CD4-positive, alpha-beta T cell (primary cell): ENCODE data around the gene CYP27A1. TPM values are rescaled to one million over a fixed set of nuclear protein-coding genes. Genes with fewer than 3 reads are reported as not detected.

Source experiments
- ATAC-seq: fragments of 200-7000 bp; cut with Tn5 transposase; one replicate; pipeline ENCODE4 v1.10.0; 2022; ENCODE audit warnings: mild to moderate bottlenecking; ENCODE audit not compliant: poor library complexity
- CTCF ChIA-PET: fragments of 350-600 bp; sonication (Branson Sonifier 250); formaldehyde crosslinking; loops from one replicate; lab custom pipeline; 2021; ENCODE audit warnings: antibody characterized with exemption, inconsistent platforms; lab: Charles Lee
- POLR2A ChIA-PET: fragments of 350-600 bp; sonication (Branson Sonifier 250); formaldehyde crosslinking; loops from one replicate; lab custom pipeline; 2021; ENCODE audit warnings: antibody characterized with exemption, inconsistent platforms; lab: Charles Lee
- DNase-seq, 14 experiments: peaks; one replicate each; pipeline ENCODE4 v3.0.0-alpha.2; 2013 to 2020; ENCODE audit warnings: mixed read lengths in 2 of 14
- H3K27ac ChIP-seq, 2 donors: one replicate each; pipeline versions ENCODE4 v1.5.1 to v1.7.0; 2013; ENCODE audit warnings: low read length in 2 of 2, low read depth in 1 of 2, mild to moderate bottlenecking in 1 of 2
- H3K27me3 ChIP-seq, 2 experiments: 1 replicate in 1 of 2; 2 replicates in 1 of 2; pipeline versions ENCODE4 v1.6.1 to v1.7.0; 2013; ENCODE audit warnings: low read length in 2 of 2, control low read depth in 1 of 2, mild to moderate bottlenecking in 1 of 2, moderate library complexity in 1 of 2; ENCODE audit not compliant: insufficient read depth in 2 of 2, control insufficient read depth in 1 of 2
- H3K36me3 ChIP-seq: one replicate; pipeline ENCODE4 v1.6.1; 2013; ENCODE audit warnings: low read length, control low read depth; ENCODE audit not compliant: insufficient read depth
- H3K4me1 ChIP-seq: one replicate; pipeline ENCODE4 v1.6.1; 2013; ENCODE audit warnings: low read length, control low read depth; ENCODE audit not compliant: insufficient read depth
- H3K4me3 ChIP-seq: one replicate; pipeline ENCODE4 v1.5.1; 2013; ENCODE audit warnings: mild to moderate bottlenecking, low read length, moderate library complexity
- H3K9me3 ChIP-seq, 2 experiments: 1 replicate in 1 of 2; 2 replicates in 1 of 2; pipeline versions ENCODE4 v1.6.1 to v1.7.0; 2013; ENCODE audit warnings: low read length in 2 of 2, mild to moderate bottlenecking in 2 of 2, control low read depth in 1 of 2, moderate library complexity in 1 of 2; ENCODE audit not compliant: control insufficient read depth in 1 of 2, insufficient read depth in 1 of 2
- H3K27ac Mint-ChIP-seq: one replicate; pipeline ENCODE4 v1.8.0; 2020; ENCODE audit warnings: mixed read lengths
- H3K27me3 Mint-ChIP-seq: one replicate; pipeline ENCODE4 v1.8.0; 2021; ENCODE audit warnings: mixed read lengths
- H3K36me3 Mint-ChIP-seq: one replicate; pipeline ENCODE4 v1.8.0; 2021; ENCODE audit warnings: low read depth, mixed read lengths
- H3K4me1 Mint-ChIP-seq: one replicate; pipeline ENCODE4 v1.8.0; 2021; ENCODE audit warnings: low read depth, mixed read lengths
- H3K4me3 Mint-ChIP-seq: one replicate; pipeline ENCODE4 v1.8.0; 2020; ENCODE audit warnings: mild to moderate bottlenecking, mixed read lengths
- H3K9me3 Mint-ChIP-seq: one replicate; pipeline ENCODE4 v1.8.0; 2020; ENCODE audit warnings: mixed read lengths
- intact Hi-C, 2 experiments: fragments of 100-400 bp; cut with DNase I in 1 of 2; cut with micrococcal nuclease in 1 of 2; formaldehyde crosslinking; loops; one replicate each; pipeline versions ENCODE4 v1.15.1 to v1.9.0; 2023 to 2025; cut with DNase I, micrococcal nuclease
- total RNA-seq, 174 experiments: library from RNA in 2 of 174; stranded (reverse) in 2 of 174; gene quantifications; one replicate each; pipeline ENCODE4 v1.2.3 and lab custom pipeline; 2021 to 2026
- TF ChIP-seq, protein P1 (sequence below): fragments of 200-600 bp; IDR thresholded peaks from one replicate; pipeline ENCODE4 v1.8.0; 2022; ENCODE audit warnings: antibody characterized with exemption, mild to moderate bottlenecking

Gene CYP27A1
- total RNA-seq, 2 experiments from 2014 or later, result 0.28 TPM; not detected in 1

DNA sequence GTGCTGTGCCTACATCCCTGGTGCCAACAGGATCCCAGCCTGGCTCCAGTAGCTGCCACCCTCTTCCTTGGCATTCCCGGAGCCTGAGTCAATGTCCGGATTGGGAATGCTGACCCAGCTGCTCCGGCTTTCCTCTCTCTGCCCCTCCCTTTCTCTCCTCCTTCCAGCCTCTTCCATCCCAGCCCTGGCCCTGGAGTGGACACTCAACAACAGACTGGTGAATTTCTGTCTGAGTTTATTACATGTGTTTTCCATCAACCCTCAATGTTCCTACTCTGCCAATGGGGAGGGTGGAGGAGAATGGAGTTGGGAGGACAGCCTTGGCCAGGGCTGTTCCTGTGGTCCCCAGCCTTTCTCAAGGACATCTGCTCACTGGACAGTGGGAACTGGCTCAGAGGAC lies 50.6 kb downstream of the CYP27A1 start:
- Mint-ChIP-seq H3K27ac (no peak overlapping the region), H3K36me3 (no peaks in the 10 kb centered on the region), H3K27me3 (peaks cover 54% of the 10 kb centered on the region), H3K4me1 (no peaks in the 10 kb centered on the region), H3K9me3 (peaks cover 1% of the 10 kb centered on the region), H3K4me3 (no peak overlapping the region)
- no peaks in the 10 kb centered on the region for H3K36me3 ChIP-seq
- ChIA-PET POLR2A (no interaction called here), CTCF (no interaction called here)
- peaks cover 4 to 7% of the 10 kb centered on the region in 2 experiments for H3K9me3 ChIP-seq
- peaks cover 9 to 53% of the 10 kb centered on the region in 2 experiments for H3K27me3 ChIP-seq
- TF ChIP-seq, protein P1, sequence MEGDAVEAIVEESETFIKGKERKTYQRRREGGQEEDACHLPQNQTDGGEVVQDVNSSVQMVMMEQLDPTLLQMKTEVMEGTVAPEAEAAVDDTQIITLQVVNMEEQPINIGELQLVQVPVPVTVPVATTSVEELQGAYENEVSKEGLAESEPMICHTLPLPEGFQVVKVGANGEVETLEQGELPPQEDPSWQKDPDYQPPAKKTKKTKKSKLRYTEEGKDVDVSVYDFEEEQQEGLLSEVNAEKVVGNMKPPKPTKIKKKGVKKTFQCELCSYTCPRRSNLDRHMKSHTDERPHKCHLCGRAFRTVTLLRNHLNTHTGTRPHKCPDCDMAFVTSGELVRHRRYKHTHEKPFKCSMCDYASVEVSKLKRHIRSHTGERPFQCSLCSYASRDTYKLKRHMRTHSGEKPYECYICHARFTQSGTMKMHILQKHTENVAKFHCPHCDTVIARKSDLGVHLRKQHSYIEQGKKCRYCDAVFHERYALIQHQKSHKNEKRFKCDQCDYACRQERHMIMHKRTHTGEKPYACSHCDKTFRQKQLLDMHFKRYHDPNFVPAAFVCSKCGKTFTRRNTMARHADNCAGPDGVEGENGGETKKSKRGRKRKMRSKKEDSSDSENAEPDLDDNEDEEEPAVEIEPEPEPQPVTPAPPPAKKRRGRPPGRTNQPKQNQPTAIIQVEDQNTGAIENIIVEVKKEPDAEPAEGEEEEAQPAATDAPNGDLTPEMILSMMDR, result no peak
- DNase-seq, result no peak
- no peak for ATAC-seq
- no peak overlapping the region for H3K4me3 ChIP-seq
- intact Hi-C loops, result no loop called here
- H3K27ac ChIP-seq, result no peak overlapping the region
- no peaks in the 10 kb centered on the region for H3K4me1 ChIP-seq

DNA sequence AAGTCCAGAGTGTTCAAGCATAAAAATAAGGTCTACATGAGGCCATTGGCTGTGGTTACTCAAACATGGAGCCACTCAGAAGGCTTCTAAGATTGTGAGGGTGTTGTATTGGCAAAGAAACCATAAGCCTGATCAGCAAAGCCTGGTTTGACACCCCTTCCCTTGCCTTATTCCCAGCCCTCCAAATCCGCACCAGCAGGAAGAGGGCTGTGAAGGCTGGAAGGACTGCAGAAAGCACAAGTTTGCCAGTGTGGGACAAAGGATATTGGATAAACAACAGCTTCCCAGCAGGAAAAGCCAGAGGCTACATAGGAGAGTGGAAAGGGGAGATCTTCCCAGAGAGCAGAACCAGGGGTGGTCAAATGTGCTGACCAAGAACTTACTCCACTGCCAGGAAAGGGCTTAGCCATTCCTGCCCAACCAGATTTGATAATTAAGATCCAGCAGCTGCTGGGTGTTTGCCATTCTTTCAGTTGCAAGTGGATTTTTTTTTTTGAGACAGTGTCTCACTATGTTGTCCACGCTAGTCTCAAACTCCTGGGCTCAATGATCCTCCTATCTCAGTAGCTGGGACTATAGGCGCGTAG lies 51.2 kb downstream of the CYP27A1 start:
- Mint-ChIP-seq H3K36me3 (no peaks in the 10 kb centered on the region), H3K27ac (no peak overlapping the region), H3K9me3 (peaks cover 2% of the 10 kb centered on the region), H3K4me1 (no peaks in the 10 kb centered on the region), H3K4me3 (no peak overlapping the region), H3K27me3 (peaks cover 58% of the 10 kb centered on the region)
- Histone ChIP-seq H3K27ac (no peak overlapping the region), H3K4me3 (no peak overlapping the region), H3K27me3 (peaks cover 9 to 53% of the 10 kb centered on the region in 2 experiments), H3K9me3 (peaks cover 4 to 11% of the 10 kb centered on the region in 2 experiments), H3K4me1 (no peaks in the 10 kb centered on the region), H3K36me3 (no peaks in the 10 kb centered on the region)
- ChIA-PET POLR2A (interaction anchor here (0.6 kb wide), 1 partner anchor 129 kb away, joined by 3 read pairs; no protein-coding TSS in a partner anchor), CTCF (no interaction called here)
- DNase-seq, result no peak
- TF ChIP-seq, protein P1, result no peak
- intact Hi-C loops, result no loop called here
- no peak for ATAC-seq

DNA sequence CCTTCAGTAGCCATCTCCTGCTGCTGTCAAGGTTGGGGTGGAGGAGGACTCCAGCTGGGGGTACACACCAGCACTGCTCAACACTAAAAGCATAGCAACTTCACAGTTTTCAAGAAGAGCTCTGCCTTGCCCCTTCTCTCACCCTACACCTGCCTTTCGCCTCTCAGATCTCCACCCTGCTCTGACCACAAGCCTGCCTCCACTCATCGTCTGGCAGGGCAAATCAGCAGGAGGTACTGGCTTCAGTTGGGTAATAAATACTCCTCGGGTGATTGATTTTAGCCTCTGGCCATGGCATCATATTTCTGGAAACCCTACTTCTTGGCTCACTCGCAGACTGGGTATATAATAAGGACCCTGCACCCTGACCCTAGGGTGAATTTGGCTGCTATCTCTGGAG lies 52.7 kb downstream of the CYP27A1 start:
- Histone ChIP-seq H3K4me1 (no peaks in the 10 kb centered on the region), H3K4me3 (no peak overlapping the region), H3K27me3 (peaks cover 9 to 62% of the 10 kb centered on the region in 2 experiments), H3K36me3 (no peaks in the 10 kb centered on the region), H3K27ac (no peak overlapping the region), H3K9me3 (peaks cover 4 to 14% of the 10 kb centered on the region in 2 experiments)
- CTCF ChIA-PET, result no interaction called here
- no peak for DNase-seq
- intact Hi-C loops, result no loop called here
- peaks cover 73% of the 10 kb centered on the region for H3K27me3 Mint-ChIP-seq
- peaks cover 2% of the 10 kb centered on the region for H3K9me3 Mint-ChIP-seq
- ATAC-seq, result no peak
- POLR2A ChIA-PET, result no interaction called here
- H3K4me1 Mint-ChIP-seq, result no peaks in the 10 kb centered on the region
- H3K36me3 Mint-ChIP-seq, result no peaks in the 10 kb centered on the region
- no peak overlapping the region for H3K4me3 Mint-ChIP-seq
- H3K27ac Mint-ChIP-seq, result no peak overlapping the region
- TF ChIP-seq, protein P1, result no peak
